Activated CD4-positive, alpha-beta T cell treated with anti-CD3 and anti-CD28 coated beads, Interleukin-2, amount 50 U/mL, for 24 hours (primary cell): ENCODE data around the gene LHX5.

Source experiments
- DNase-seq, 2 donors: peaks; one replicate each; pipeline ENCODE4 v3.0.0-alpha.2; 2020; ENCODE audit warnings: low read depth in 1 of 2, low spot score in 1 of 2

The LHX5 gene

DNA sequence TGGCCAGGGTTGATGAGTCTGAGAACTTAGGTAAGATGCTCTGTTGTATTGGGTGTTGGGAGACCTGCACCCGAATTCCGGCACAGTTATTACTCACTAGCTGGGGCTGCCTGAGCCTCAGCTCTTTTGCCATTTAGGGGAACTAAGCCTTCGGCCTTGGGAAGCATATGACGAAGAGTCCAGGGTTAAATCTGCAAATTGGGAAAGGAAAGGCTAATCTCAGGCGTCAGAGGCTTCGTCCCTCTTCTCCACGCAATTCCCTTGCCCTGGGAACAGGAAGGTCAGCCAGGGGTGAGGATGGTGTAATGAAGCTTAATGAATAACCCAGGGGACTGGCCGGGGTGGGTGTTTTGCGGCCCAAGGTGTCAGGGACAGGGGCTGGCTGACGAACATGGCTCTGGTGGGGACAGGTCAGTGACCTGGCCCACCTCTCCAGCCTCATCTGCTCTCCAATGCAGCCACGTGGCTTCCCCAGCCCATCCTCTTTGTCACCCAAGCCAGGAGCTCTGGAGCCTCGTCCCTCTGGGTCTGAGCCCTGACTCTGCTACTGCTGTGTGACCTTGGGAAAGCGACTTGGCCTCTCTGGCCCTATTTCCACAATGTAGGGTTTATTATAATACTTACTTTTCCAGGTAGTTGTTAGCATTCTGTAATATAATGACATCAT, 53.3 kb downstream of the LHX5 start:
- DNase-seq = no peak

DNA sequence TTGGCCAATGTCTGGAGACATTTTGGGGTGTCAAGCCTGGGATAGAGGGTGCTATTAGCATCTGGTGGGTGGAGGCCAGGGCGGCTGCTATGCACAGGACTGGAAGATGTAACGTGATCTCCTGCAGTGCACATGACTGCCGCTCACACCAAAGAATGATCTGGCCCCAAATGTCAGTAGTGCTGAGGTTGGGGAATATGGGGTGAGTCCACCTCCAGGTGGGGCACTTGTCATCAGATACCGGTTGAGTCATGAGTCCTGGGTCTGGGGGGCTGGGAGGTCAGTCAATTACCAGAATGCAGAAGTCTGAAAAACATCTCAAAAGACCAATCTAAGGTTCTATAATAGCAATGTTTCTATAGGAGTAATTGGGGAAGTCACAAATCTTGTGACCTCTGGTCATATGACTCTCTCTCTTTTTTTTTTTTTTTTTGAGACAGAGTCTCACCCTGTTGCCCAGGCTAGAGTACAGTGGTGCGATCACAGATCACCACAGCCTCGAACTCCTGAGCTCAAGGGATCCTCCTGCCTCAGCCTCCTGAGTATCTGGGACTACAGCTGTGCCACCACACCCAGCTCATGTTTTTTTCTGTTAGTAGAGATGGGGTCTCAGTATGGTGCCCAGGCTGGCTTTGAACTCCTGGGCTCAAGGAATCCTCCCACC, 55.4 kb downstream of the LHX5 start:
- DNase-seq = no peak

DNA sequence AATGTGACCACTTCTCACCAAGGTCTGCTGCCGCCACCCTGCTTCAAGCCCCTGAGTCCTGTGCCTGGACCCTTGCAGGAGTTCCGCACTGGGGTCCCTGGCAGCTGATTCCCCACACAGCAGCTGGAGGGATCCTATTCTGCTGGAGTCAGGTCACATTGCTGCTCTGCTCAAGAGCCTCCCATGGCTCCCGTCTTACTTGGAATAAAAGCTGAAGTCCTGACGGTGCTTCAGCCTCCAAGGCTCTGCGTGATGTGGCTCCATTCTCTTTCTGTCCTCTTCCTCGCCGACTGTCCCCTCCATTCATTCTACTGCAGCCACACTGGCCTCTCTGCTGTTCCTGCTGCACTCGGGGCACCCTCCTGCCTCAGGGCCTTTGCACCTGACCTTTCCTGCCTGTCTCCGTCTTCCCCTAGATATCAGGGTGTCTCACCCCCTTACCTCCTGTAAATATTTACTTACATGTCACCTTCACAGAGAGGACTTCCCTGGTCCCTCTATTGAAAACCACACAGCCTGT, 57.1 kb downstream of the LHX5 start:
- DNase-seq = no peak

DNA sequence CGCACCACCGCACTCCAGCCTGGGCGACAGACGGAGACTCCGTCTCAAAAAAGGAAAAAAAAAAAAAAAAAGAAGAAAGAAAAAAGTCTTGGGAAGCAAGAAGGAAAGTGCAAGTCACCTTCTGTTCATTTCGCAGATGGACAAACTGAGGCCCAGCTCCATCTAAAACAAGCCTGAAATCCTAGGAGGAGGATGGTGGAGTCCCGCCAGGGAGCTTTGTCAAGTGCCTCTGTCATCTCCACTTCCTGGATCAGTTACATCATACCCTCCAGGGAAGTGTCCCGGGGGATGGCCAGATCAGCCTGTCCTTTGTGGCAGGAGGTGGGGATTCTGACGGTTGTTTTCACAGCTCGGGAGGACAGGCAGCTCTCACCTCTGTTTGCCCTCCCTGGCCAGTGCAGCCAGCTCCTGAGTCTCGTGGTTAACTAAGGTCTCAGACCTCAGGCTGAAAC, 58.2 kb downstream of the LHX5 start:
- DNase-seq = no peak
